ENCODE results near the gene EHBP1L1.

EHBP1L1 gene

GRCh38 chr11:65546217-65546958 lies 29.5 kb upstream of the EHBP1L1 start:
- peak; percentile 71 for DNase-seq

- DNase-seq = no peak
These were observed 28.3 kb upstream of the EHBP1L1 start for GRCh38 chr11:65547446-65548125.

- DNase-seq = no peak
These were observed 27.5 kb upstream of the EHBP1L1 start for GRCh38 chr11:65548395-65548794.

- DNase-seq = no peak
These were observed 26.8 kb upstream of the EHBP1L1 start for GRCh38 chr11:65549096-65549495.

- DNase-seq = no peak
These were observed 24.1 kb upstream of the EHBP1L1 start for GRCh38 chr11:65551572-65552387.

GRCh38 chr11:65552388-65552951 lies 23.4 kb upstream of the EHBP1L1 start:
- no peak for DNase-seq

GRCh38 chr11:65553301-65554001 lies 22.4 kb upstream of the EHBP1L1 start:
- DNase-seq = no peak

GRCh38 chr11:65554057-65554818 lies 21.6 kb upstream of the EHBP1L1 start:
- no peak for DNase-seq

- no peak for DNase-seq
These were observed 20.9 kb upstream of the EHBP1L1 start for GRCh38 chr11:65554842-65555430.

- no peak for DNase-seq
These were observed 20.1 kb upstream of the EHBP1L1 start for GRCh38 chr11:65555693-65556231.

GRCh38 chr11:65556470-65557279 lies 19.2 kb upstream of the EHBP1L1 start:
- no peak for DNase-seq

- no peak for DNase-seq
These were observed 18.4 kb upstream of the EHBP1L1 start for GRCh38 chr11:65557280-65558001.

- DNase-seq = peak; percentile 92
These were observed 17.6 kb upstream of the EHBP1L1 start, which contains the start of gene LTBP3 for GRCh38 chr11:65558002-65558929. TSS of gene LTBP3 (minus strand) at chr11:65558359. CDS start at chr11:65557959, 400 bp downstream.

GRCh38 chr11:65558930-65559509 lies 16.8 kb upstream of the EHBP1L1 start:
- no peak for DNase-seq

GRCh38 chr11:65559535-65559934 lies 16.3 kb upstream of the EHBP1L1 start:
- no peak for DNase-seq

- no peak for DNase-seq
These were observed 15.8 kb upstream of the EHBP1L1 start for GRCh38 chr11:65559951-65560537.

Measured in right forelimb (tissue), 1 donor.